CD8-positive, alpha-beta memory T cell (primary cell): ENCODE results near the gene ZBTB8A. TPM values are rescaled to one million over a fixed set of nuclear protein-coding genes. Genes with fewer than 3 reads are reported as not detected.
"Not testable (repeated sequence)": the region's sequence is repeated elsewhere in the genome, so short reads cannot be mapped to it uniquely, and the experiment has no call there.

Source experiments
- CTCF ChIA-PET: fragments of 350-600 bp; sonication (Branson Sonifier 250); formaldehyde crosslinking; loops from one replicate; lab custom pipeline; 2021; ENCODE audit warnings: antibody characterized with exemption; lab: Charles Lee
- POLR2A ChIA-PET: fragments of 350-600 bp; sonication (Branson Sonifier 250); formaldehyde crosslinking; loops from one replicate; lab custom pipeline; 2021; ENCODE audit warnings: antibody characterized with exemption; lab: Charles Lee
- DNase-seq, 5 donors: peaks; one replicate each; pipeline versions ENCODE4 v3.0.0 to v3.0.0-alpha.2; 2020 to 2022; ENCODE audit warnings: mixed read lengths in 1 of 5
- H3K27ac ChIP-seq: one replicate; pipeline ENCODE4 v1.7.0; 2013; ENCODE audit warnings: low read depth, mild to moderate bottlenecking, low read length, moderate library complexity
- H3K27me3 ChIP-seq: 2 replicates; pipeline ENCODE4 v1.7.0; 2013; ENCODE audit warnings: low read length, mild to moderate bottlenecking; ENCODE audit not compliant: insufficient read depth, poor library complexity, severe bottlenecking
- H3K36me3 ChIP-seq: 2 replicates; pipeline ENCODE4 v1.7.0; 2013; ENCODE audit warnings: mild to moderate bottlenecking, low read length, moderate library complexity; ENCODE audit not compliant: insufficient read depth
- H3K4me1 ChIP-seq: 2 replicates; pipeline ENCODE4 v1.7.0; 2013; ENCODE audit warnings: mild to moderate bottlenecking, low read length, moderate library complexity; ENCODE audit not compliant: insufficient read depth
- H3K4me3 ChIP-seq: 2 replicates; pipeline ENCODE4 v1.7.0; 2013; ENCODE audit warnings: mild to moderate bottlenecking, low read length
- H3K9me3 ChIP-seq: 2 replicates; pipeline ENCODE4 v1.7.0; 2013; ENCODE audit warnings: mild to moderate bottlenecking, low read length
- H3K27ac Mint-ChIP-seq, 8 donors: one replicate each; pipeline ENCODE4 v1.8.0; 2020 to 2021; ENCODE audit warnings: mixed read lengths in 8 of 8, mild to moderate bottlenecking in 6 of 8, inconsistent platforms in 3 of 8, moderate library complexity in 3 of 8
- H3K27me3 Mint-ChIP-seq, 2 donors: one replicate each; pipeline ENCODE4 v1.8.0; 2020 to 2021; ENCODE audit warnings: mixed read lengths in 2 of 2, mild to moderate bottlenecking in 1 of 2, moderate library complexity in 1 of 2
- H3K36me3 Mint-ChIP-seq, 3 donors: one replicate each; pipeline ENCODE4 v1.8.0; 2020 to 2021; ENCODE audit warnings: mixed read lengths in 3 of 3, inconsistent platforms in 1 of 3, mild to moderate bottlenecking in 1 of 3
- H3K4me1 Mint-ChIP-seq, 3 donors: one replicate each; pipeline ENCODE4 v1.8.0; 2020 to 2021; ENCODE audit warnings: mixed read lengths in 3 of 3, inconsistent platforms in 1 of 3, mild to moderate bottlenecking in 1 of 3
- H3K4me3 Mint-ChIP-seq, 7 donors: one replicate each; pipeline ENCODE4 v1.8.0; 2020 to 2021; ENCODE audit warnings: mixed read lengths in 7 of 7, mild to moderate bottlenecking in 6 of 7, moderate library complexity in 4 of 7, inconsistent platforms in 2 of 7
- H3K9me3 Mint-ChIP-seq, 5 donors: one replicate each; pipeline ENCODE4 v1.8.0; 2020 to 2022; ENCODE audit warnings: mixed read lengths in 5 of 5, mild to moderate bottlenecking in 3 of 5, moderate library complexity in 2 of 5, inconsistent platforms in 1 of 5
- polyA plus RNA-seq: library from polyadenylated mRNA; unstranded; fragments of 300-500 nt; fragmentation: Illumina TruSeq; gene quantifications from one replicate; pipeline ENCODE4 v1.2.3, GENCODE V29; 2021
- total RNA-seq, 2 experiments: library from RNA; stranded (reverse); gene quantifications; one replicate each; pipeline ENCODE4 v1.2.3, GENCODE V29; 2021

Gene ZBTB8A
- total and polyA plus RNA-seq, 3 experiments from 2014 or later = 0.40 to 0.42 TPM; not detected in 1

DNA sequence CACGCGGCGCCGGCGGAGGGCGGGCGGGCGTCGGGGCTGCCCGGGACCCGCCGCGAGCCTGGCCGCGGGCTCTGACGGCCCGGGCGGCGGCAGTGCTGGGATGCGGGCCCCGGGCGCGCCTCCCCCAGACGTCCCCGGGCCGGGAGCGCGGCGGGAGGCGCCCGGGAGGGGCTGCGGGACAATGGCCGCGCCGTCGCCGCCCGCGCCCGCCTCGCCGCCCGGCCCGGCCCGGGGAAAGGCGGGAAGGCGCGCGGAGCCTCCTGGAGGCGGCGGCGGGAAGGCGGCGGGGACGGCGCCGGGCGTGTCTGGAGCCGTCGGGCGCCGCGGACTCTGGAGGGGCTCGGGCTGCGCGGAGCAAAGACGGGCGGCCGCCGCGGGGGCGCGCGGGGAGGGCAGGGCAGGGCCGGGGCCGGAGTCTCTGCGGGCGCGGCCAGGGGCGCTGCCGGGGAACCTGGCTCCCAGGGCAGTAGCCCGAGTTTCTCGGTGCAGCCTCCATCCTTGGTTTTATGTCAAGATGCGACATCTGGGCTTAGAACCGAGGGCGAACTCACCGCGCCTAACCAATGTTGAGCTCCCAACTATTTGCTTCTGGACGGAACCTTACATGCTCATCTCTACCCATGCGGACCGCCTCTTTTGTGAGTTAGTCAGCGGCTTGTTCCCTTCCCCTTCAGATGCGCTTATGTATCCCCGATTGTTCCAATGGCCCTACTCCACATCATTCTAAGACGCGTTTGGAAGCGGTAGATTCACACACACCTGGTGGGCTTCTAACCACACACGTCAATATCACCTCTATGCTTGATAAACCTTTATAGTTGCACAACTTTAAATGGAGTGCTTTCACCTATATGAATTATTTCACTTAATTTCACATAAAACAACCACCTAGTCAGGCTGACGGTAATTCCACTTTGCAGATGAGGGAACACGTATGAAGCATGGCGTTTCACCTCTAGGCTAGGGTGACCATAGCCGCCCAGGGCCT is 651 bp downstream of the ZBTB8A start:
- Histone ChIP-seq H3K27me3 (peaks cover 20% of the 10 kb centered on the region), H3K27ac (peak overlapping the region; percentile 40), H3K4me1 (peaks cover 5% of the 10 kb centered on the region), H3K9me3 (no peaks in the 10 kb centered on the region), H3K4me3 (peak overlapping the region; percentile 32), H3K36me3 (no peaks in the 10 kb centered on the region)
- CTCF ChIA-PET = interaction anchor here (1.6 kb wide), 1 partner anchor 19 kb away, joined by 4 read pairs; no protein-coding TSS in a partner anchor
- POLR2A ChIA-PET = no interaction called here
- peaks cover 0 to 2% (median 0%) of the 10 kb centered on the region in 5 donors for H3K9me3 Mint-ChIP-seq
- H3K27ac Mint-ChIP-seq = peak overlapping the region in 4 of 8 donors; percentile 38 to 89 (median 63)
- peaks cover 50 to 79% of the 10 kb centered on the region in 2 donors for H3K27me3 Mint-ChIP-seq
- DNase-seq = no peak
- peaks cover 0 to 3% (median 2%) of the 10 kb centered on the region in 3 donors for H3K36me3 Mint-ChIP-seq
- peak overlapping the region; percentile 81 to 91 (median 87) for H3K4me3 Mint-ChIP-seq
- H3K4me1 Mint-ChIP-seq = peaks cover 10 to 11% (median 10%) of the 10 kb centered on the region in 3 donors

DNA sequence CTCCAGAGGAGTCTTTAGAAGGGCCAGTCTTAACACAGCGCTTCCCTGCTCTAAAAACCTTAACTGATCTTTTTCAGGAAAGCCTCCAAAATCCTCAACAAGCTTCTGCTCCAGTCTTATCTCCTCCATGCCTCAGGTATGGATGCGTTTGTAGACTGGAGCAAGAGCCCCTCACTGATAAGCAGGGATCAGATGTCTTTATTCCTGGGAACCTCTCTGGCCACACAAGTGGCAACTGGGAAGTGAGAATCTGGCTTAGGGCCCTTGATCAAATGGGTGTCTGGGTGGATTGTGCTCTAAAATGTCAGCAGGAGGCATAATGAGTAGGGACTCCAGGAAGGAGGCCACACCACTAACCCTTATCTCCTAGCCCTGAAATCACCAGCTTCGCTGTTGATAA is 1.4 kb downstream of the ZBTB8A start:
- Histone ChIP-seq H3K4me1 (peaks cover 5% of the 10 kb centered on the region), H3K4me3 (no peak overlapping the region), H3K27ac (peak overlapping the region; percentile 40), H3K36me3 (no peaks in the 10 kb centered on the region), H3K9me3 (no peaks in the 10 kb centered on the region), H3K27me3 (peaks cover 22% of the 10 kb centered on the region)
- no peak for DNase-seq
- ChIA-PET CTCF (interaction anchor here (1.6 kb wide), 1 partner anchor 20 kb away, joined by 4 read pairs; no protein-coding TSS in a partner anchor), POLR2A (no interaction called here)
- H3K4me3 Mint-ChIP-seq = peak overlapping the region; percentile 81 to 91 (median 87)
- H3K9me3 Mint-ChIP-seq = peaks cover 0 to 2% (median 0%) of the 10 kb centered on the region in 5 donors
- peaks cover 53 to 76% of the 10 kb centered on the region in 2 donors for H3K27me3 Mint-ChIP-seq
- peaks cover 10 to 11% (median 10%) of the 10 kb centered on the region in 3 donors for H3K4me1 Mint-ChIP-seq
- H3K27ac Mint-ChIP-seq = no peak overlapping the region
- H3K36me3 Mint-ChIP-seq = peaks cover 0 to 3% (median 2%) of the 10 kb centered on the region in 3 donors

DNA sequence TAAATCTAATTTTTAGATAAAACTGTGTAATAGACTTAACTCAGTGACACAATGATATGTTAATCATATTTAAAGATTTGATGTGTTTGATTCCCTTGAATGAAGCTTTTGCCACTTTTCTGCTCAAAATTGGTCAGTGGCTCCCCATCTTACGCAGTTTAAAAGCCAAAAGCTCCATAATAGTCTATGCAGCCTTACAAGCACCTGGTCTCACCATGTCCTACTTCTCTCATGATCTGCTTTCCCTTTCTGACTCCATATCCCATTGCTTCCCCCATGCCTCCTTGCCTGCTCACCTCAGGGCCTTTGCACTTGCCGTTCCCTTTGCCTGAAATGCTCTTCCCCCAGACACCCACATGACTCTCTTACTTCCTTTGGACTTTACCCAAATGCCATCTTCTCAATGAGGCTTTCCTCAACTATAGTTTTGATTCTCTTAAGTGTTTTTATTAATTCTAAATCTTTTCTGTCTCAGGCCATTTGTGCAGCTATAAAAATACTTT is 1.9 kb downstream of the ZBTB8A start:
- Histone ChIP-seq H3K4me1 (peaks cover 5% of the 10 kb centered on the region), H3K9me3 (no peaks in the 10 kb centered on the region), H3K27ac (no peak overlapping the region), H3K36me3 (no peaks in the 10 kb centered on the region), H3K27me3 (peaks cover 23% of the 10 kb centered on the region), H3K4me3 (no peak overlapping the region)
- H3K27me3 Mint-ChIP-seq = peaks cover 55 to 74% of the 10 kb centered on the region in 2 donors
- peak overlapping the region in 1 of 8 donors; percentile 9 for H3K27ac Mint-ChIP-seq
- H3K4me3 Mint-ChIP-seq = peak overlapping the region in 6 of 7 donors; percentile 1 to 91 (median 28)
- DNase-seq = no peak
- ChIA-PET POLR2A (no interaction called here), CTCF (interaction anchor here (1.6 kb wide), 1 partner anchor 21 kb away, joined by 4 read pairs; no protein-coding TSS in a partner anchor)
- peaks cover 0 to 2% (median 0%) of the 10 kb centered on the region in 5 donors for H3K9me3 Mint-ChIP-seq
- peaks cover 10 to 11% (median 10%) of the 10 kb centered on the region in 3 donors for H3K4me1 Mint-ChIP-seq
- peaks cover 0 to 3% (median 2%) of the 10 kb centered on the region in 3 donors for H3K36me3 Mint-ChIP-seq

DNA sequence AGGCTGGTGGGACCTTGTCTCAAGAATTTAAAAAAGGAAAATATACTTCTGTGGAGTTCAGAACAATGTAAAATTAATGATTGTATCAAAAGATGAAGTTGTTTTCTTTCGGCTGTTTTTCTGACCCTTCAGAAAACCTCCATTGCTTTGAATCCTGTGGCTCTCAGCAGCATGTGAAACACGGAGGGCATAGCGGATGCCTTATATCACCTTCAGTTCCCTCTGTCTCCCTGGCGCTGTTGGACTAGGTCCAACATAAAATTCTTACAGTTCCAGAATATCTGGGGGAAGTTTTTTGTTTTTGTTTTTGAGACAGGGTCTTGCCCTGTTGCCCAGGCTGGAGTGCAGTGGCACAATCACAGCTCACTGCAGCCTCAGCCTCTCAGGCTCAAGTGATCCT is 7.4 kb downstream of the ZBTB8A start:
- Histone ChIP-seq H3K9me3 (no peaks in the 10 kb centered on the region), H3K36me3 (no peaks in the 10 kb centered on the region), H3K4me1 (no peaks in the 10 kb centered on the region), H3K27me3 (peaks cover 5% of the 10 kb centered on the region), H3K4me3 (no peak overlapping the region), H3K27ac (no peak overlapping the region)
- H3K4me1 Mint-ChIP-seq = no peaks in the 10 kb centered on the region
- H3K27ac Mint-ChIP-seq = no peak overlapping the region
- ChIA-PET CTCF (no interaction called here), POLR2A (no interaction called here)
- no peak overlapping the region for H3K4me3 Mint-ChIP-seq
- H3K36me3 Mint-ChIP-seq = no peaks in the 10 kb centered on the region
- no peaks in the 10 kb centered on the region for H3K9me3 Mint-ChIP-seq
- peaks cover 23 to 32% of the 10 kb centered on the region in 2 donors for H3K27me3 Mint-ChIP-seq
- DNase-seq = no peak

DNA sequence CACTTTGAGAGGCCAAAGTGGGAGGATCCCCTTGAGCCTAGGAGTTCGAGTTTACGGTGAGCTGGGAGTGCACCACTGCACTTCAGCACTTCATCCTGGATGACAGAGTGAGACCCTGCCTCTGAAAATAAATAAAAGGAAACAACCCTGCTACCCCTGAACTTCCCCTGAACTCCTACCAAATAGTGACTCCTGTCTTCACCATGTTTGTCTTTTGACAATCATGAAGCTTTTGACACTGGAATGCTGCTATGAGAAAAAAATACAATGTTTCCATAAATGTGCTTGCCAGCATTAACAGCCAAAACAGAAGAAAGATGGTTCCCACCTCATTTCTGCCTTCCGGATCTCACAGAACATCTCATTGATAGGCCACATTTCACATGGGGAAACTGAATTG is 10.4 kb downstream of the ZBTB8A start:
- ChIA-PET POLR2A (no interaction called here), CTCF (no interaction called here)
- H3K4me1 ChIP-seq = no peaks in the 10 kb centered on the region

DNA sequence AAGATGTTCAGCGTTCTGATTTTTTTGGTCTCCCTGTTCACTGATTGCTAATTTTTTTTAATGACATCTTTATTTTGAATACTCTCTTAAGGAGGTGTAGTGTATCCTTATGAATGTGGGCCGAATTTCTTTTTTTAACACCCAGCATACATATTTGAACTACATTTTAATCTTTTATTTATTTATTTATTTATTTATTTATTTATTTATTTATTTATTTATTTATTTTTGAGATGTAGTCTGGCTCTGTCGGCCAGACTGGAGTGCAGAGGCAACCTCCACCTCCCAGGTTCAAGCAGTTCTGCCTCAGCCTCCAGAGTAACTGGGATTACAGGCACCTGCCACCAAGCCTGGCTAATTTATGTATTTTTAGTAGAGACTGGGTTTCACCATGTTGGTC is 15.1 kb downstream of the ZBTB8A start:
- Histone ChIP-seq H3K36me3 (no peaks in the 10 kb centered on the region), H3K9me3 (no peaks in the 10 kb centered on the region), H3K27me3 (no peaks in the 10 kb centered on the region), H3K4me1 (no peaks in the 10 kb centered on the region), H3K4me3 (no peak overlapping the region), H3K27ac (no peak overlapping the region)
- ChIA-PET CTCF (no interaction called here), POLR2A (no interaction called here)
- Mint-ChIP-seq H3K36me3 (no peaks in the 10 kb centered on the region), H3K9me3 (no peaks in the 10 kb centered on the region), H3K27ac (no peak overlapping the region), H3K4me3 (no peak overlapping the region), H3K4me1 (no peaks in the 10 kb centered on the region), H3K27me3 (peaks cover 0 to 3% of the 10 kb centered on the region in 2 donors)
- no peak for DNase-seq

More for the DNA sequence above, 10.4 kb downstream of the ZBTB8A start:
- no peaks in the 10 kb centered on the region for H3K4me1 Mint-ChIP-seq
- no peak overlapping the region for H3K27ac Mint-ChIP-seq
- H3K27me3 Mint-ChIP-seq = peaks cover 8 to 11% of the 10 kb centered on the region in 2 donors
- H3K36me3 ChIP-seq = no peaks in the 10 kb centered on the region
- peaks cover 4% of the 10 kb centered on the region for H3K27me3 ChIP-seq
- no peaks in the 10 kb centered on the region for H3K36me3 Mint-ChIP-seq
- H3K9me3 Mint-ChIP-seq = no peaks in the 10 kb centered on the region
- no peaks in the 10 kb centered on the region for H3K9me3 ChIP-seq
- no peak overlapping the region for H3K4me3 ChIP-seq
- DNase-seq = no peak
- H3K27ac ChIP-seq = no peak overlapping the region
- no peak overlapping the region for H3K4me3 Mint-ChIP-seq

GRCh38 chr1:32557035-32557434 is 17.8 kb downstream of the ZBTB8A start:
- POLR2A ChIA-PET, H3K4me1 ChIP-seq, H3K4me1 Mint-ChIP-seq, H3K27ac ChIP-seq, H3K4me3 ChIP-seq, CTCF ChIA-PET, H3K27me3 Mint-ChIP-seq, DNase-seq, H3K27me3 ChIP-seq, H3K9me3 Mint-ChIP-seq, H3K36me3 Mint-ChIP-seq, H3K36me3 ChIP-seq, H3K27ac Mint-ChIP-seq, H3K9me3 ChIP-seq: not testable (repeated sequence)
- H3K4me3 Mint-ChIP-seq = peak overlapping the region in 1 of 7 donors; percentile 7

DNA sequence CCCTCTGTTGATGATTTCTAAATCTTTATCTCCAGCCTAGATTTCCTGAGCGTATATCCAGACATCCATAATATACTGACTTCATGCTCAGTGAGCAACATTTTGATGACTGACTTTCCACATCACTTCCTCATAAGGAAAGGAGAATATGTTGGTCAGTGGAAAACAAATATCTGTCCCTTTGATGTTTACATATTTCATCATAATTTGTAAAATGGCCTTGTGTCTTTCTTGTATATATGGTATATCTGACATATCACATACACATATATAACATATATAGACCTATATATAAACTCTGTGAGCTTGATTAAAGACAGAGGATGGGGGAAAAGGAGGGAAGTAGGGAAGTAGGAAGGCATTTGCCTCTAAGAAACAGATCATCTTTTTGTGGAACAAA is 18.6 kb downstream of the ZBTB8A start:
- Mint-ChIP-seq H3K9me3 (no peaks in the 10 kb centered on the region), H3K4me1 (no peaks in the 10 kb centered on the region), H3K27me3 (peaks cover 0 to 3% of the 10 kb centered on the region in 2 donors), H3K36me3 (no peaks in the 10 kb centered on the region), H3K27ac (no peak overlapping the region), H3K4me3 (no peak overlapping the region)
- no peaks in the 10 kb centered on the region for H3K36me3 ChIP-seq
- CTCF ChIA-PET = no interaction called here
- H3K27ac ChIP-seq = no peak overlapping the region
- no peaks in the 10 kb centered on the region for H3K4me1 ChIP-seq
- POLR2A ChIA-PET = no interaction called here
- no peak for DNase-seq
- H3K4me3 ChIP-seq = no peak overlapping the region
- H3K27me3 ChIP-seq = no peaks in the 10 kb centered on the region
- H3K9me3 ChIP-seq = no peaks in the 10 kb centered on the region
